H1 (cell line): ENCODE measurements around the gene GTF2F1. TPM values are rescaled to one million over a fixed set of nuclear protein-coding genes. Genes with fewer than 3 reads are reported as not detected.

Experiments used
- CTCF ChIA-PET: fragments of 300-600 bp; sonication (Branson Sonifier 250); formaldehyde crosslinking; loops from one replicate; lab custom pipeline; 2021; ENCODE audit not compliant: partially characterized antibody; lab: Charles Lee
- POLR2A ChIA-PET: fragments of 300-600 bp; sonication (Branson Sonifier 250); formaldehyde crosslinking; loops from one replicate; lab custom pipeline; 2021; ENCODE audit warnings: inconsistent platforms; ENCODE audit not compliant: partially characterized antibody; lab: Charles Lee
- DNase-seq, 2 experiments: peaks; one replicate each; pipeline versions ENCODE4 v3.0.0 to v3.0.0-alpha.2; 2010 to 2022; ENCODE audit warnings: low spot score in 2 of 2, low read depth in 1 of 2, mixed read lengths in 1 of 2
- FAIRE-seq: peaks from 2 replicates; lab custom pipeline; 2011; peaks lifted over from hg19 to GRCh38; lab: Jason Lieb, UNC
- H2AFZ ChIP-seq: 2 replicates; pipeline ENCODE4 v1.8.1; 2012; ENCODE audit warnings: low read length, inconsistent platforms
- H2AK5ac ChIP-seq: 2 replicates; pipeline ENCODE4 v1.6.1; 2013; ENCODE audit warnings: low read depth, low read length
- H2BK120ac ChIP-seq: replicated peaks from 2 replicates; pipeline ENCODE3; 2013; ENCODE audit warnings: low read depth, low read length, inconsistent platforms
- H2BK12ac ChIP-seq: 2 replicates; pipeline ENCODE4 v1.6.1; 2013; ENCODE audit warnings: low read depth, low read length
- H2BK15ac ChIP-seq: 2 replicates; pipeline ENCODE4 v1.6.1; 2013; ENCODE audit warnings: low read length
- H2BK20ac ChIP-seq: 2 replicates; pipeline ENCODE4 v1.6.1; 2013; ENCODE audit warnings: low read length
- H2BK5ac ChIP-seq: 2 replicates; pipeline ENCODE4 v1.6.1; 2013; ENCODE audit warnings: low read depth, low read length
- H3K14ac ChIP-seq: 2 replicates; pipeline ENCODE4 v1.6.1; 2013; ENCODE audit warnings: inconsistent platforms; ENCODE audit not compliant: insufficient read length
- H3K18ac ChIP-seq: 2 replicates; pipeline ENCODE4 v1.6.1; 2013; ENCODE audit warnings: low read length; ENCODE audit errors: extremely low read depth
- H3K23ac ChIP-seq: 2 replicates; pipeline ENCODE4 v1.6.1; 2013; ENCODE audit warnings: inconsistent platforms; ENCODE audit not compliant: insufficient read length
- H3K23me2 ChIP-seq: 2 replicates; pipeline ENCODE4 v1.6.1; 2013; ENCODE audit warnings: low read depth, low read length
- H3K27ac ChIP-seq: 2 replicates; pipeline ENCODE4 v1.6.1; 2011; ENCODE audit warnings: low read depth, low read length, inconsistent platforms
- H3K27me3 ChIP-seq, 4 experiments: replicated peaks in 1 of 4; 1 replicate in 1 of 4; 2 replicates in 3 of 4; pipeline versions ENCODE4 v1.6.1 to v1.8.1; 2011 to 2013; ENCODE audit warnings: low read length in 3 of 4, mild to moderate bottlenecking in 3 of 4, inconsistent platforms in 2 of 4, mixed read lengths in 2 of 4, moderate library complexity in 1 of 4; ENCODE audit not compliant: control insufficient read depth in 3 of 4, insufficient read depth in 3 of 4; ENCODE audit errors: extremely low read depth in 1 of 4
- H3K36me3 ChIP-seq, 4 experiments: 2 replicates each; pipeline versions ENCODE4 v1.6.1 to v1.8.1; 2011 to 2013; ENCODE audit warnings: mild to moderate bottlenecking in 4 of 4, low read length in 3 of 4, moderate library complexity in 2 of 4, control low read depth in 1 of 4, inconsistent platforms in 1 of 4; ENCODE audit not compliant: insufficient read depth in 4 of 4, control insufficient read depth in 2 of 4
- H3K4ac ChIP-seq: replicated peaks from 2 replicates; pipeline ENCODE3; 2013; ENCODE audit warnings: low read length, low read depth, mixed read lengths, inconsistent platforms; ENCODE audit not compliant: insufficient read length
- H3K4me1 ChIP-seq, 4 experiments: replicated peaks in 1 of 4; 1 replicate in 1 of 4; 2 replicates in 3 of 4; pipeline versions ENCODE4 v1.6.1 to v1.8.1; 2011 to 2013; ENCODE audit warnings: low read length in 3 of 4, inconsistent platforms in 2 of 4, mixed read lengths in 1 of 4; ENCODE audit not compliant: insufficient read depth in 4 of 4, control insufficient read depth in 3 of 4
- H3K4me2 ChIP-seq, 2 experiments: 2 replicates each; pipeline versions ENCODE4 v1.6.1 to v1.8.1; 2011 to 2013; ENCODE audit warnings: low read depth in 2 of 2, low read length in 2 of 2, control low read depth in 1 of 2, inconsistent platforms in 1 of 2, mild to moderate bottlenecking in 1 of 2; ENCODE audit not compliant: insufficient read depth in 1 of 2
- H3K4me3 ChIP-seq, 4 experiments: fragments of 200-600, 300-600 bp in 1 of 4; sonication (generic), shearing (Covaris generic), sonication (Bioruptor Twin) in 1 of 4; 2 replicates each; pipeline versions ENCODE4 v1.5.1 to v1.8.1; 2011 to 2016; ENCODE audit warnings: low read length in 4 of 4, low read depth in 3 of 4, control low read depth in 2 of 4, inconsistent platforms in 2 of 4, mild to moderate bottlenecking in 2 of 4, mixed read lengths in 1 of 4, moderate library complexity in 1 of 4; ENCODE audit not compliant: insufficient read depth in 2 of 4; ENCODE audit errors: extremely low read depth in 1 of 4
- H3K56ac ChIP-seq: replicated peaks from 2 replicates; pipeline ENCODE3; 2013; ENCODE audit warnings: low read depth, mild to moderate bottlenecking, mixed read lengths, low read length, inconsistent platforms; ENCODE audit not compliant: insufficient read length
- H3K79me1 ChIP-seq: 2 replicates; pipeline ENCODE4 v1.6.1; 2013; ENCODE audit warnings: low read depth, low read length, control low read depth
- H3K79me2 ChIP-seq, 2 experiments: 2 replicates each; pipeline versions ENCODE4 v1.6.1 to v1.8.1; 2012 to 2013; ENCODE audit warnings: low read length in 2 of 2, mild to moderate bottlenecking in 2 of 2, inconsistent platforms in 1 of 2; ENCODE audit not compliant: insufficient read depth in 2 of 2, control insufficient read depth in 1 of 2
- H3K9ac ChIP-seq, 4 experiments: replicated peaks in 1 of 4; 1 replicate in 1 of 4; 2 replicates in 3 of 4; pipeline versions ENCODE4 v1.6.1 to v1.8.1; 2011 to 2013; ENCODE audit warnings: low read depth in 3 of 4, low read length in 3 of 4, control low read depth in 2 of 4, mild to moderate bottlenecking in 2 of 4, moderate library complexity in 2 of 4, inconsistent platforms in 1 of 4; ENCODE audit errors: extremely low read depth in 1 of 4
- H3K9me3 ChIP-seq, 2 experiments: 2 replicates each; pipeline versions ENCODE4 v1.6.1 to v1.8.1; 2012 to 2013; ENCODE audit warnings: mild to moderate bottlenecking in 2 of 2, moderate library complexity in 2 of 2, control low read depth in 1 of 2, inconsistent platforms in 1 of 2, low read depth in 1 of 2, low read length in 1 of 2, mixed read lengths in 1 of 2; ENCODE audit not compliant: insufficient read depth in 2 of 2
- H4K20me1 ChIP-seq, 2 experiments: replicated peaks in 1 of 2; 2 replicates each; pipeline versions ENCODE3 to v1.8.1; 2011 to 2013; ENCODE audit warnings: inconsistent platforms in 2 of 2, low read length in 2 of 2, mild to moderate bottlenecking in 1 of 2; ENCODE audit not compliant: insufficient read depth in 2 of 2, control insufficient read depth in 1 of 2
- H4K5ac ChIP-seq: 2 replicates; pipeline ENCODE4 v1.6.1; 2013; ENCODE audit warnings: low read length, low read depth, mixed read lengths, inconsistent platforms; ENCODE audit not compliant: insufficient read length
- H4K8ac ChIP-seq: 2 replicates; pipeline ENCODE4 v1.8.0; 2013; ENCODE audit warnings: mild to moderate bottlenecking, moderate library complexity, low read length, inconsistent platforms; ENCODE audit not compliant: insufficient read depth; ENCODE audit errors: extremely low read depth
- H4K91ac ChIP-seq: replicated peaks from 2 replicates; pipeline ENCODE3; 2013; ENCODE audit warnings: low read length, mixed read lengths, inconsistent platforms; ENCODE audit not compliant: insufficient read length
- ASH2L ChIP-seq: fragments of 200-600, 300-600 bp; sonication (generic); IDR thresholded peaks from one replicate; pipeline ENCODE4 v1.7.1; 2017; ENCODE audit warnings: low read length
- BCL11A ChIP-seq, 2 experiments: IDR thresholded peaks; one replicate each; pipeline ENCODE4 v1.6.1; 2011; ENCODE audit warnings: low read depth in 2 of 2, low read length in 2 of 2, mild to moderate bottlenecking in 2 of 2
- CTBP2 ChIP-seq: IDR thresholded peaks from 2 replicates; pipeline ENCODE4 v1.7.0; 2011; ENCODE audit warnings: borderline replicate concordance, mild to moderate bottlenecking, moderate library complexity, mixed read lengths, low read length; ENCODE audit not compliant: insufficient read depth, insufficient read length
- EZH2 ChIP-seq: fragments of 200-600 bp; sonication (generic); IDR thresholded peaks from 2 replicates; pipeline ENCODE4 v1.7.1; 2012; ENCODE audit warnings: low read depth, mild to moderate bottlenecking, moderate library complexity, low read length, inconsistent platforms; ENCODE audit not compliant: severe bottlenecking
- HDAC2 ChIP-seq, 2 experiments: fragments of 300-600 bp in 1 of 2; sonication (generic) in 1 of 2; IDR thresholded peaks; 2 replicates each; pipeline ENCODE4 v1.6.1; 2011 to 2012; ENCODE audit warnings: low read depth in 2 of 2, low read length in 2 of 2, mild to moderate bottlenecking in 2 of 2, moderate library complexity in 2 of 2, borderline replicate concordance in 1 of 2, inconsistent platforms in 1 of 2
- RFX5 ChIP-seq: IDR thresholded peaks from 2 replicates; pipeline ENCODE4 v1.6.1; 2011; ENCODE audit warnings: low read depth, low read length, improper control_type of control experiment, borderline replicate concordance
- RNF2 ChIP-seq: fragments of 200-900, 300-1000 bp; sonication (generic); IDR thresholded peaks from 2 replicates; pipeline ENCODE4 v1.7.1; 2016; ENCODE audit warnings: borderline replicate concordance, low read depth, mild to moderate bottlenecking, antibody characterized with exemption, low read length; ENCODE audit not compliant: poor library complexity, severe bottlenecking; ENCODE audit errors: missing control alignments
- TAF7 ChIP-seq: optimal IDR thresholded peaks from 2 replicates; pipeline ENCODE3; 2011; ENCODE audit warnings: low read depth, mild to moderate bottlenecking, inconsistent platforms, low read length, moderate library complexity, borderline replicate concordance
- TCF12 ChIP-seq: IDR thresholded peaks from 2 replicates; pipeline ENCODE4 v1.6.1; 2011; ENCODE audit warnings: low read depth, mild to moderate bottlenecking, low read length
- TEAD4 ChIP-seq: IDR thresholded peaks from 2 replicates; pipeline ENCODE4 v1.6.1; 2012; ENCODE audit warnings: low read depth, low read length, inconsistent platforms, mixed read lengths
- ZNF274 ChIP-seq: IDR thresholded peaks from 2 replicates; pipeline ENCODE4 v1.7.0; 2012; ENCODE audit warnings: low read length, borderline replicate concordance; ENCODE audit errors: extremely low read depth
- WGBS, 2 experiments: shearing (Covaris generic) in 1 of 2; methylation state at CpG; one replicate each; pipeline versions ENCODE4 v1.1.6 to v1.1.7; 2013 to 2015; ENCODE audit warnings: low lambda C conversion rate in 2 of 2, mixed read lengths in 2 of 2, inconsistent platforms in 1 of 2, low coverage in 1 of 2, missing lambda C conversion rate in 1 of 2; ENCODE audit not compliant: insufficient replicate concordance in 2 of 2, insufficient coverage in 1 of 2, insufficient read length in 1 of 2; ENCODE audit errors: extremely low coverage in 1 of 2, missing lambda C conversion rate in 1 of 2; 5-methylcytosine and 5-hydroxymethylcytosine counted together
- polyA plus RNA-seq, 7 experiments: library from polyadenylated mRNA; depleted of rRNA in 3 of 7; stranded (reverse) in 5 of 7; unstranded in 2 of 7; fragments of >200 nt in 5 of 7; fragments of 200-250 nt in 2 of 7; gene quantifications; 1 replicate in 5 of 7; 2 replicates in 1 of 7; 4 replicates in 1 of 7; pipeline versions ENCODE4 v1.2.1 to v1.2.3, GENCODE V29; 2011 to 2013; ENCODE audit warnings: missing spikeins in 2 of 7, mixed read lengths in 2 of 7
- total RNA-seq: library from RNA; stranded (reverse); fragmentation: NEBNext Ultra II Directional; extraction: Animal tissue kit (Norgen Biotek cat#: 25700); gene quantifications from 2 replicates; pipeline ENCODE4 v1.2.1, GENCODE V29; 2021

The GTF2F1 gene
- total and polyA plus RNA-seq, 2 of the 8 experiments (the other 6 are each of a cell fraction or from before 2014, with no cell fraction given), result 29.3 to 56.3 TPM

- Histone ChIP-seq H3K27ac (no peak overlapping the region), H3K79me2 (no peaks in the 10 kb centered on the region), H3K9me3 (no peaks in the 10 kb centered on the region), H3K4me3 (no peak overlapping the region), H3K4me1 (no peaks in the 10 kb centered on the region), H3K9ac (no peak overlapping the region), H3K14ac (no peak overlapping the region), H4K8ac (no peak overlapping the region), H3K4ac (no peak overlapping the region), H3K56ac (no peak overlapping the region), H3K18ac (no peak overlapping the region), H3K23me2 (no peaks in the 10 kb centered on the region), H4K91ac (no peak overlapping the region), H2BK120ac (no peak overlapping the region), H4K5ac (no peak overlapping the region), H4K20me1 (no peaks in the 10 kb centered on the region), H3K23ac (no peak overlapping the region), H3K36me3 (no peaks in the 10 kb centered on the region), H2BK5ac (no peak overlapping the region), H2BK20ac (no peak overlapping the region), H3K79me1 (no peaks in the 10 kb centered on the region), H2AFZ (peak overlapping the region; percentile 63; the same call in 1 of the 2 replicates), H3K4me2 (no peak overlapping the region), H2BK12ac (no peak overlapping the region), H3K27me3 (no peaks in the 10 kb centered on the region; a peak in 1 of 7 replicates), H2AK5ac (no peak overlapping the region), H2BK15ac (no peak overlapping the region)
- FAIRE-seq, result no peak
- ChIA-PET CTCF (interaction anchor here (0.6 to 2.7 kb wide), 3 partner anchors 9 to 1949 kb away, joined by 3 to 11 read pairs (median 4); no protein-coding TSS in a partner anchor), POLR2A (interaction anchor here (0.6 to 2.3 kb wide), 7 partner anchors 8 to 1838 kb away, joined by 3 to 8 read pairs (median 4); partner anchors contain the start of gene GTF2F1)
- 89% methylated on average over 22 of the region's 22 CpGs; no CpG with 5 or more reads in 1 of the 2 experiments for WGBS, 2 experiments
- DNase-seq, result no peak
- no peak for TF ChIP-seq ZNF274
- TF ChIP-seq CTBP2, result no peak
- no peak for TF ChIP-seq TEAD4
- no peak for TF ChIP-seq ASH2L
- TF ChIP-seq RFX5, result no peak
- TF ChIP-seq TCF12, result no peak
- TF ChIP-seq RNF2, result no peak
- TF ChIP-seq HDAC2 (IDR thresholded peaks at IDR 0.05; ENCODE audit: borderline replicate concordance in 1 of 2, low read depth in 2 of 2, low read length in 2 of 2), result no peak
- no peak for TF ChIP-seq BCL11A (IDR thresholded peaks at IDR 0.05; ENCODE audit: low read depth in 2 of 2, low read length in 2 of 2)
- TF ChIP-seq TAF7, result no peak
- no peak for TF ChIP-seq EZH2
Measured at GRCh38 chr19:6402837-6403608, 10.1 kb upstream of the GTF2F1 start.
